Endothelial cell of umbilical vein (primary cell): ENCODE measurements around the gene MID1IP1. TPM values are rescaled to one million over a fixed set of nuclear protein-coding genes. Genes with fewer than 3 reads are reported as not detected.

Source experiments
- BruUV-seq: library from RNA; stranded (reverse); fragments of 400-500 nt; replicated peaks from 2 replicates; lab custom pipeline; 2021; lab: Mats Ljungman, UMichigan
- CTCF ChIA-PET: fragments of 300-600, 350-600 bp; sonication (Branson Sonifier 250); formaldehyde crosslinking; loops from one replicate; lab custom pipeline; 2021; ENCODE audit warnings: antibody characterized with exemption, inconsistent platforms; lab: Charles Lee
- POLR2A ChIA-PET: fragments of 300-600, 350-600 bp; sonication (Branson Sonifier 250); formaldehyde crosslinking; loops from one replicate; lab custom pipeline; 2021; ENCODE audit warnings: antibody characterized with exemption, inconsistent platforms; lab: Charles Lee
- DNase-seq: peaks from one replicate; pipeline ENCODE4 v3.0.0-alpha.2; 2011; ENCODE audit warnings: low read depth, low spot score
- FAIRE-seq: peaks from 2 replicates; lab custom pipeline; 2011; peaks lifted over from hg19 to GRCh38; lab: Jason Lieb, UNC
- H2AFZ ChIP-seq: 2 replicates; pipeline ENCODE4 v1.6.0; 2012; ENCODE audit warnings: low read depth, low read length, control low read depth, inconsistent platforms
- H3K27ac ChIP-seq: 2 replicates; pipeline ENCODE4 v1.5.1; 2011; ENCODE audit warnings: low read depth, mild to moderate bottlenecking, control low read depth, low read length, moderate library complexity; ENCODE audit not compliant: insufficient read depth
- H3K27me3 ChIP-seq, 2 experiments: 2 replicates each; pipeline versions ENCODE4 v1.6.0 to v1.6.1; 2011; ENCODE audit warnings: low read length in 2 of 2, mixed read lengths in 1 of 2; ENCODE audit not compliant: control insufficient read depth in 2 of 2, insufficient read depth in 2 of 2
- H3K36me3 ChIP-seq, 2 experiments: 2 replicates in 1 of 2; 3 replicates in 1 of 2; pipeline ENCODE4 v1.5.1; 2011; ENCODE audit warnings: low read length in 2 of 2, mild to moderate bottlenecking in 1 of 2, moderate library complexity in 1 of 2; ENCODE audit not compliant: control insufficient read depth in 2 of 2, insufficient read depth in 2 of 2; ENCODE audit errors: extremely low read depth in 1 of 2
- H3K4me1 ChIP-seq: 3 replicates; pipeline ENCODE4 v1.5.1; 2011; ENCODE audit warnings: mild to moderate bottlenecking, low read length; ENCODE audit not compliant: control insufficient read depth, insufficient read depth; ENCODE audit errors: extremely low read depth
- H3K4me2 ChIP-seq: 2 replicates; pipeline ENCODE4 v1.6.1; 2011; ENCODE audit warnings: low read length, control low read depth, mixed read lengths; ENCODE audit not compliant: insufficient read depth
- H3K4me3 ChIP-seq, 3 experiments: fragments of 200-600 bp in 1 of 3; sonication (generic), shearing (Covaris generic) in 1 of 3; replicated peaks in 1 of 3; 2 replicates each; pipeline ENCODE4 v1.5.1; 2011 to 2016; ENCODE audit warnings: control low read depth in 3 of 3, low read length in 3 of 3, mild to moderate bottlenecking in 2 of 3, inconsistent platforms in 1 of 3, low read depth in 1 of 3, moderate library complexity in 1 of 3; ENCODE audit not compliant: insufficient read depth in 1 of 3
- H3K79me2 ChIP-seq: 2 replicates; pipeline ENCODE4 v1.6.0; 2012; ENCODE audit warnings: low read length, inconsistent platforms; ENCODE audit not compliant: control insufficient read depth, insufficient read depth
- H3K9ac ChIP-seq: replicated peaks from 2 replicates; pipeline ENCODE3; 2011; ENCODE audit warnings: low read length, control low read depth; ENCODE audit not compliant: insufficient read depth; ENCODE audit errors: extremely low read depth
- H3K9me1 ChIP-seq: replicated peaks from 3 replicates; pipeline ENCODE4 v1.6.0; 2011; ENCODE audit warnings: mild to moderate bottlenecking, low read length; ENCODE audit not compliant: control insufficient read depth, insufficient read depth; ENCODE audit errors: extremely low read depth
- H3K9me3 ChIP-seq: replicated peaks from 2 replicates; pipeline ENCODE4 v1.5.1; 2012; ENCODE audit warnings: low read length, inconsistent platforms; ENCODE audit not compliant: control insufficient read depth, insufficient read depth
- H4K20me1 ChIP-seq: replicated peaks from 2 replicates; pipeline ENCODE3; 2011; ENCODE audit warnings: mild to moderate bottlenecking, low read length; ENCODE audit not compliant: control insufficient read depth, insufficient read depth; ENCODE audit errors: extremely low read depth
- CTCF ChIP-seq, 2 donors: IDR thresholded peaks; 1 replicate in 1 of 2; 2 replicates in 1 of 2; pipeline ENCODE4 v1.5.1; 2011; ENCODE audit warnings: low read length in 2 of 2, mild to moderate bottlenecking in 2 of 2, moderate library complexity in 2 of 2, control low read depth in 1 of 2, inconsistent platforms in 1 of 2, low read depth in 1 of 2; ENCODE audit not compliant: insufficient read depth in 1 of 2; ENCODE audit errors: extremely low read depth in 1 of 2
- EZH2 ChIP-seq: IDR thresholded peaks from 2 replicates; pipeline ENCODE4 v1.6.1; 2012; ENCODE audit warnings: borderline replicate concordance, low read depth, mild to moderate bottlenecking, moderate library complexity, low read length, inconsistent platforms; ENCODE audit not compliant: severe bottlenecking
- FOS ChIP-seq: IDR thresholded peaks from 2 replicates; pipeline ENCODE4 v1.6.1; 2011; ENCODE audit warnings: mild to moderate bottlenecking, low read length, moderate library complexity, borderline replicate concordance; ENCODE audit not compliant: insufficient read depth
- GATA2 ChIP-seq: IDR thresholded peaks from 2 replicates; pipeline ENCODE4 v1.7.0; 2011; ENCODE audit warnings: low read depth, mild to moderate bottlenecking, moderate library complexity, mixed read lengths, low read length; ENCODE audit not compliant: insufficient read length, insufficient read depth
- JUN ChIP-seq: IDR thresholded peaks from 2 replicates; pipeline ENCODE4 v1.6.1; 2011; ENCODE audit warnings: borderline replicate concordance, low read depth; ENCODE audit not compliant: insufficient read length, insufficient read depth
- MAX ChIP-seq: IDR thresholded peaks from 2 replicates; pipeline ENCODE4 v1.6.1; 2011; ENCODE audit not compliant: insufficient read depth, insufficient read length
- MYC ChIP-seq: IDR thresholded peaks from one replicate; pipeline ENCODE4 v1.6.1; 2011; ENCODE audit warnings: mild to moderate bottlenecking, low read depth, low read length
- POLR2A ChIP-seq: IDR thresholded peaks from 2 replicates; pipeline ENCODE4 v1.6.1; 2012; ENCODE audit warnings: low read depth, mild to moderate bottlenecking, control low read depth, low read length
- POLR2AphosphoS5 ChIP-seq: IDR thresholded peaks from 2 replicates; pipeline ENCODE4 v1.6.1; 2012; ENCODE audit warnings: low read depth, mild to moderate bottlenecking, control low read depth, low read length, moderate library complexity; ENCODE audit not compliant: insufficient read depth
- dilution Hi-C: fragments of 300-500 bp; cut with MboI; formaldehyde crosslinking; loops from one replicate; pipeline ENCODE4 v1.15.0; 2019; ENCODE audit warnings: low sequenced_read_pairs; ENCODE audit not compliant: extremely low pct_ligation_motif_present
- intact Hi-C: fragments of 100-400 bp; cut with micrococcal nuclease; formaldehyde crosslinking; loops from one replicate; pipeline ENCODE4 v1.10.0; 2022
- polyA plus RNA-seq, 4 experiments: library from polyadenylated mRNA; depleted of rRNA in 3 of 4; stranded (reverse) in 3 of 4; unstranded in 1 of 4; fragments of >200 nt; gene quantifications; 2 replicates each; pipeline versions ENCODE4 v1.2.1 to v1.2.3, GENCODE V29; 2011 to 2012; ENCODE audit warnings: missing spikeins in 1 of 4
- total RNA-seq: library from RNA; stranded (reverse); gene quantifications from 2 replicates; pipeline ENCODE4 v1.2.3, GENCODE V29; 2021

MID1IP1 gene
- total and polyA plus RNA-seq, 2 donors (not counting 3 experiments of a cell fraction or from before 2014, with no cell fraction given), result 23.2 to 25.1 TPM

- Histone ChIP-seq H3K36me3 (no peaks in the 10 kb centered on the region), H3K9me1 (no peaks in the 10 kb centered on the region), H3K27me3 (no peaks in the 10 kb centered on the region), H3K4me2 (no peak overlapping the region), H3K9ac (no peak overlapping the region), H3K4me1 (no peaks in the 10 kb centered on the region), H3K4me3 (no peak overlapping the region), H3K9me3 (no peaks in the 10 kb centered on the region), H2AFZ (no peak overlapping the region), H3K79me2 (no peaks in the 10 kb centered on the region), H4K20me1 (no peaks in the 10 kb centered on the region), H3K27ac (no peak overlapping the region)
- ChIA-PET CTCF (no interaction called here), POLR2A (no interaction called here)
- BruUV-seq, result no TSS peak
- no peak for FAIRE-seq
- no peak for DNase-seq
- intact Hi-C loops, result no loop called here
- TF ChIP-seq JUN, result no peak
- TF ChIP-seq FOS, result no peak
- no peak for TF ChIP-seq GATA2
- TF ChIP-seq POLR2AphosphoS5, result no peak
- no peak for TF ChIP-seq POLR2A
- no peak for TF ChIP-seq MYC
- TF ChIP-seq EZH2, result no peak
- TF ChIP-seq CTCF (IDR thresholded peaks at IDR 0.05; ENCODE audit: extremely low read depth in 1 of 2, insufficient read depth in 1 of 2, low read depth in 1 of 2, low read length in 2 of 2), result no peak
- TF ChIP-seq MAX, result no peak
- dilution Hi-C loops, result no loop called here
Measured at GRCh38 chrX:38760883-38761282, 40.4 kb upstream of the MID1IP1 start.
